ENCODE measurements around the gene DOCK7.

Gene DOCK7

GRCh38 chr1:62435231-62436038 lies 252.8 kb downstream of the DOCK7 start:
- in situ Hi-C loops (cut with MboI; ENCODE audit: low sequenced_read_pairs): no loop called here
- Histone ChIP-seq H3K36me3 (replicated peaks) (peaks cover 5% of the 10 kb centered on the region), H3K4me3 (peak overlapping the region; percentile 95), H3K27me3 (ENCODE audit: low read depth) (no peaks in the 10 kb centered on the region), H3K9me3 (no peaks in the 10 kb centered on the region), H3K4me1 (peaks cover 15% of the 10 kb centered on the region)
- DNase-seq (ENCODE audit: low spot score in 2 of 2): peak; percentile 6 to 39

DNA sequence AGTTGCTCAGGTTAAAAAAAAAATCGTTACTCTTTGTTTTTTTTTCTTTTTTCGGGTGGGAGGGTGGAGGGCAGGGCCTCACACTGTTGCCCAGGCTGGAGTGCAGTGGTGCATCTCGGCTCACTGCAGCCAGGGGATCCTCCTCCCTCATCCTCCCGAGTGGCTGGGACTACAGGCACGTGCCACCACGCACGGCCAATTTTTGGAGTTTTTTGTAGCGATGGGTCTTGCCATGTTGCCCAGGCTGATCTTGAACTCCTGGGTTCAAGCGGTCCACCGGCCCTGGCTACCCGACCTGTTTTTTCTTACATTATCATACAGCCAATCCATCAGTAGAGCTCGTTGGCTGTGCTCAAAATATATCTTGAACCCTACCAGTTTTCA lies 253.6 kb downstream of the DOCK7 start:
- H3K4me3 ChIP-seq: no peak overlapping the region
- H3K4me1 ChIP-seq: peaks cover 9% of the 10 kb centered on the region
- H3K9me3 ChIP-seq: no peaks in the 10 kb centered on the region
- no peak for DNase-seq (ENCODE audit: low spot score in 2 of 2)
- peaks cover 4% of the 10 kb centered on the region; the same call in 1 of the 2 replicates for H3K36me3 ChIP-seq (replicated peaks)
- in situ Hi-C loops (cut with MboI; ENCODE audit: low sequenced_read_pairs): no loop called here
- H3K27me3 ChIP-seq (ENCODE audit: low read depth): no peaks in the 10 kb centered on the region

- no peak for DNase-seq (ENCODE audit: low spot score in 2 of 2)
- peaks cover 5% of the 10 kb centered on the region for H3K4me1 ChIP-seq
- in situ Hi-C loops (cut with MboI; ENCODE audit: low sequenced_read_pairs): no loop called here
These were observed 254.1 kb downstream of the DOCK7 start for GRCh38 chr1:62433861-62434617.

DNA sequence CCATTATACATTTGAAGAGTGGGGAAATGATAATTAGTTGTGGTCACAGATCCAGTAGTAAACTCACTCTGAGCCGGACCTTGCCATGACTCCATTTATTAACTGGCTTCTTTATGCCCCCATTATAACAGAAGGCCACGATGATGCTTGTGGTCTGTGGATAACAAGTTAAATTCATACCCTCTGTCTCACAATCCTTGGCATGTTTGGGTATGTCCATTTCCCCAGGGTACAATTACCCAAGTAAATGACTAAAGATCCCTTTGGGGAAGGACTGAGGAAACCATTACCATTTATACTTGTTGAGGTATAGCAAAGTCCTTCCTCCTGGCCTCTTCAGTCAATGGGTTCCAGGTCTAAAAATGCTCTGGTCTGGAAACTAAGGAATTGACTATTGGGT lies 258.6 kb downstream of the DOCK7 start:
- no peaks in the 10 kb centered on the region for H3K27me3 ChIP-seq (ENCODE audit: low read depth)
- H3K36me3 ChIP-seq (replicated peaks): no peaks in the 10 kb centered on the region
- H3K4me1 ChIP-seq: peaks cover 12% of the 10 kb centered on the region
- H3K9me3 ChIP-seq: no peaks in the 10 kb centered on the region
- H3K4me3 ChIP-seq: no peak overlapping the region
- in situ Hi-C loops (cut with MboI; ENCODE audit: low sequenced_read_pairs): no loop called here
- DNase-seq (ENCODE audit: low spot score in 2 of 2): no peak

More at GRCh38 chr1:62433861-62434617, 254.1 kb downstream of the DOCK7 start:
- no peaks in the 10 kb centered on the region for H3K9me3 ChIP-seq
- H3K4me3 ChIP-seq: no peak overlapping the region
- peaks cover 4% of the 10 kb centered on the region; the same call in 1 of the 2 replicates for H3K36me3 ChIP-seq (replicated peaks)
- H3K27me3 ChIP-seq (ENCODE audit: low read depth): no peaks in the 10 kb centered on the region

- no peaks in the 10 kb centered on the region for H3K36me3 ChIP-seq (replicated peaks)
- H3K9me3 ChIP-seq: no peaks in the 10 kb centered on the region
- no peaks in the 10 kb centered on the region for H3K27me3 ChIP-seq (ENCODE audit: low read depth)
- in situ Hi-C loops (cut with MboI; ENCODE audit: low sequenced_read_pairs): no loop called here
- peaks cover 12% of the 10 kb centered on the region for H3K4me1 ChIP-seq
- DNase-seq (ENCODE audit: low spot score in 2 of 2): no peak
- no peak overlapping the region for H3K4me3 ChIP-seq
These were observed 259.8 kb downstream of the DOCK7 start for GRCh38 chr1:62428351-62428750.

- in situ Hi-C loops (cut with MboI; ENCODE audit: low sequenced_read_pairs): no loop called here
- no peak for DNase-seq (ENCODE audit: low spot score in 2 of 2)
- no peaks in the 10 kb centered on the region for H3K36me3 ChIP-seq (replicated peaks)
- no peaks in the 10 kb centered on the region for H3K9me3 ChIP-seq
- H3K27me3 ChIP-seq (ENCODE audit: low read depth): no peaks in the 10 kb centered on the region
- peaks cover 12% of the 10 kb centered on the region for H3K4me1 ChIP-seq
- H3K4me3 ChIP-seq: no peak overlapping the region
These were observed 261.4 kb downstream of the DOCK7 start for GRCh38 chr1:62426794-62427193.

GRCh38 chr1:62426237-62426636 lies 261.9 kb downstream of the DOCK7 start:
- H3K4me1 ChIP-seq: peaks cover 12% of the 10 kb centered on the region
- no peaks in the 10 kb centered on the region for H3K36me3 ChIP-seq (replicated peaks)
- DNase-seq (ENCODE audit: low spot score in 2 of 2): peak; percentile 14 to 30

DNA sequence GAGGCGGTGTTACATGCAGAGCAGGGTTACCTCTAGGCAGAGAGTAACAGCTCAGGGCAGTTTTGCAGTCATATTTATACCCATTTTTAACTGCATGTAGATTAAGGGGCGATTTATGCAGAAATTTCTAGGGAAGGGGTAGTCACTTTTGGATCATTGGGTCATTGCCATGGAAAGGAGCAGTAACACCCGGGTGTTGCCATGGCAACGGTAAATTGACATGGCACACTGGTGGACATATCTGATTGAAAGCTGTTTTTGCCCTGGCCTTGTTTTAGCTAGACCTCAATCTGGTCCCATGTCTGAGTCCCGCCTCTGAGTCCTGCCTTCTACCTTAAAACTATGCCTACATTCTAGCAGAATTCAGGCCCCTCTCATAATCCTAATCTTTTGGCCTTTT lies 263.1 kb downstream of the DOCK7 start:
- H3K27me3 ChIP-seq (ENCODE audit: low read depth): no peaks in the 10 kb centered on the region
- in situ Hi-C loops (cut with MboI; ENCODE audit: low sequenced_read_pairs): no loop called here
- H3K36me3 ChIP-seq (replicated peaks): no peaks in the 10 kb centered on the region
- H3K9me3 ChIP-seq: no peaks in the 10 kb centered on the region
- H3K4me3 ChIP-seq: no peak overlapping the region
- H3K4me1 ChIP-seq: peaks cover 12% of the 10 kb centered on the region
- DNase-seq (ENCODE audit: low spot score in 2 of 2): peak; percentile 18 to 38

More at GRCh38 chr1:62426237-62426636, 261.9 kb downstream of the DOCK7 start:
- Histone ChIP-seq H3K4me3 (no peak overlapping the region), H3K27me3 (ENCODE audit: low read depth) (no peaks in the 10 kb centered on the region), H3K9me3 (no peaks in the 10 kb centered on the region)
- in situ Hi-C loops (cut with MboI; ENCODE audit: low sequenced_read_pairs): no loop called here

GRCh38 chr1:62424411-62424810 lies 263.8 kb downstream of the DOCK7 start:
- Histone ChIP-seq H3K36me3 (replicated peaks) (no peaks in the 10 kb centered on the region), H3K9me3 (no peaks in the 10 kb centered on the region), H3K27me3 (ENCODE audit: low read depth) (no peaks in the 10 kb centered on the region), H3K4me1 (peaks cover 12% of the 10 kb centered on the region), H3K4me3 (no peak overlapping the region)
- DNase-seq (ENCODE audit: low spot score in 2 of 2): no peak
- in situ Hi-C loops (cut with MboI; ENCODE audit: low sequenced_read_pairs): no loop called here

DNA sequence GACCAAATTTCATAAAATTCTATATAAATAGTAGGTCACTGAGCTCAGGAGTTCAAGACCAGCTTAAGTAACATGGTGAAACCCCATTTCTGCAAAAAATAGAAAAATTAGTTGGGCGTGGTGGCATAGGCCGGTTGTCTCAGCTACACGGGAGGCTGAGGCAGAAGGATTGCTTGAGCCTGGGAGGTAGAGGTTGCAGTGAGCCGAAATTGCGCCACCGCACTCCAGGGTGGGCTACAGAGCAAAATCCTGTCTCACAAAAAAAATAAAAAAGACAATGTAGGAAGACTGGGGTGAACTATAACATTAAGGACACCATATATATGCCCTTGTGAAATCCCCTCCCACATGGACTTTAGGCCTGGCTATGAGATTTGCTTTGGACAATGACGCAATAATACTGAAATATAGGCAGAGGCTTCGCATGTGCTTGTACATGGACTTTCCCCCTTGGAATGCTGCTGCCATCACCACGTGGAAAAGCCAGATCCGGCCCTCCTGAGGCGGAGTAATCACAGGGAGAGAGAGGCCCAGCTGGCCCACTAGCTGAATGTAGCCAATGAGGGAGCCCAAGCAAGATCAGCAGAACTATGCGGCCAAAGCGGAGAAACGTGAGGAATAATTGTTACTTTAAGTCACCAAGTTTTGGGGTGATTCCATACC lies 264.5 kb downstream of the DOCK7 start:
- in situ Hi-C loops (cut with MboI; ENCODE audit: low sequenced_read_pairs): no loop called here
- no peak for DNase-seq (ENCODE audit: low spot score in 2 of 2)

GRCh38 chr1:62420214-62420613 lies 268.0 kb downstream of the DOCK7 start:
- peaks cover 19% of the 10 kb centered on the region for H3K4me1 ChIP-seq
- no peaks in the 10 kb centered on the region for H3K27me3 ChIP-seq (ENCODE audit: low read depth)
- no peaks in the 10 kb centered on the region for H3K9me3 ChIP-seq
- in situ Hi-C loops (cut with MboI; ENCODE audit: low sequenced_read_pairs): no loop called here
- no peak overlapping the region for H3K4me3 ChIP-seq
- no peaks in the 10 kb centered on the region for H3K36me3 ChIP-seq (replicated peaks)
- DNase-seq (ENCODE audit: low spot score in 2 of 2): no peak

More for the DNA sequence above, 264.5 kb downstream of the DOCK7 start:
- no peaks in the 10 kb centered on the region for H3K36me3 ChIP-seq (replicated peaks)
- no peaks in the 10 kb centered on the region for H3K27me3 ChIP-seq (ENCODE audit: low read depth)
- H3K9me3 ChIP-seq: no peaks in the 10 kb centered on the region
- peaks cover 13% of the 10 kb centered on the region for H3K4me1 ChIP-seq
- no peak overlapping the region for H3K4me3 ChIP-seq

DNA sequence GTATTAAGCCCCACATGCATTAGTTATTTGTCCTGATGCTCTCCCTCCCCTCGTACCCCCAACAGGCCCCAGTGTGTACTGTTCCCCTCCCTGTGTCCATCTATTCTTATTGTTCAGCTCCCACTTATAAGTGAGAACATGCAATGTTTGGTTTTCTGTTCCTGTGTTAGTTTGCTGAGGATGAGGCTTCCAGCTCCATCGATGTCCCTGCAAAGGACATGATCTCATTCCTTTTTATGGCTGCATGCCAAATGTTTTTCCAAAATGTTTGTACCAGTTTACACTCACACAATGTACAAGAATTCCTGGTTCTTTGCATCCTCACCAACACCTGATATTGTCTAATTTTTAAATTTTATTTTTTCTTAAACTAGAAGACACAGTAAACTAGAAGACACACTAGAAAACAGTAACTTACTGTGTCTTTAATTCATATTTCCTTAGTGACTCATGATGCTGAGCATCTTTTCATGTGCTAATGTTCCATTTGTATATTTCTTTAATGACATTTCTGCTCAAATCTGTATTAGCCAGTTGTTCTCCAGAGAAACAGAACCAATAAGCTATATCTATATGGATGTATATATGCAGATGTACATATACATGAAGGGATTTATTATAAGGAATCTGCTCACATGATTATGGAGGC lies 270.7 kb downstream of the DOCK7 start:
- Histone ChIP-seq H3K27me3 (ENCODE audit: low read depth) (no peaks in the 10 kb centered on the region), H3K4me3 (no peak overlapping the region), H3K9me3 (no peaks in the 10 kb centered on the region), H3K4me1 (peaks cover 16% of the 10 kb centered on the region), H3K36me3 (replicated peaks) (no peaks in the 10 kb centered on the region)
- DNase-seq (ENCODE audit: low spot score in 2 of 2): no peak
- in situ Hi-C loops (cut with MboI; ENCODE audit: low sequenced_read_pairs): no loop called here

GRCh38 chr1:62415687-62416086 lies 272.5 kb downstream of the DOCK7 start:
- Histone ChIP-seq H3K9me3 (no peaks in the 10 kb centered on the region), H3K36me3 (replicated peaks) (no peaks in the 10 kb centered on the region), H3K4me1 (peaks cover 16% of the 10 kb centered on the region), H3K4me3 (no peak overlapping the region), H3K27me3 (ENCODE audit: low read depth) (no peaks in the 10 kb centered on the region)
- DNase-seq (ENCODE audit: low spot score in 2 of 2): no peak
- in situ Hi-C loops (cut with MboI; ENCODE audit: low sequenced_read_pairs): no loop called here

Measured in HAP-1 (cell line).